HepG2 (cell line): ENCODE measurements around the gene TMC8. TPM values are rescaled to one million over a fixed set of nuclear protein-coding genes. Genes with fewer than 3 reads are reported as not detected.

ENCODE experiments used
- ADNP ChIP-seq: sonication (generic); formaldehyde crosslinking; IDR thresholded peaks from 2 replicates; pipeline ENCODE4 v1.4.0; 2020; ENCODE audit warnings: missing genetic modification reagents
- GZF1 ChIP-seq: sonication (generic); formaldehyde crosslinking; IDR thresholded peaks from 2 replicates; pipeline ENCODE4 v1.5.1; 2020; ENCODE audit warnings: mild to moderate bottlenecking, missing genetic modification reagents
- KLF12 ChIP-seq: sonication (generic); formaldehyde crosslinking; IDR thresholded peaks from 2 replicates; pipeline ENCODE4 v1.4.0; 2020; ENCODE audit warnings: missing genetic modification reagents, borderline replicate concordance
- NBN ChIP-seq: fragments of 450-650 bp; conservative IDR thresholded peaks from 2 replicates; pipeline ENCODE4 v1.6.1; 2017
- NPAS2 ChIP-seq: sonication (generic); formaldehyde crosslinking; IDR thresholded peaks from 2 replicates; pipeline ENCODE4 v1.8.0; 2022; ENCODE audit warnings: mild to moderate bottlenecking, missing genetic modification reagents, borderline replicate concordance
- ONECUT2 ChIP-seq: sonication (generic); formaldehyde crosslinking; IDR thresholded peaks from 2 replicates; pipeline ENCODE4 v1.4.0; 2020; ENCODE audit warnings: missing genetic modification reagents
- REPIN1 ChIP-seq: sonication (generic); formaldehyde crosslinking; IDR thresholded peaks from 2 replicates; pipeline ENCODE4 v1.8.0; 2022; ENCODE audit warnings: missing genetic modification reagents, low read depth, mild to moderate bottlenecking, borderline replicate concordance
- TBX3 ChIP-seq: fragments of 450-650 bp; IDR thresholded peaks from 2 replicates; pipeline ENCODE4 v1.6.1; 2017; ENCODE audit warnings: antibody characterized with exemption, mild to moderate bottlenecking, inconsistent platforms, borderline replicate concordance
- TP53 ChIP-seq: sonication (generic); formaldehyde crosslinking; conservative IDR thresholded peaks from 2 replicates; pipeline ENCODE4 v1.4.0; 2020; ENCODE audit warnings: missing genetic modification reagents
- ZBTB1 ChIP-seq: sonication (generic); formaldehyde crosslinking; IDR thresholded peaks from 2 replicates; pipeline ENCODE4 v1.4.0; 2020; ENCODE audit warnings: missing genetic modification reagents, borderline replicate concordance
- ZKSCAN1 ChIP-seq: fragments of 150-350 bp; IDR thresholded peaks from 2 replicates; pipeline ENCODE4 v1.6.1; 2014; ENCODE audit warnings: low read length
- ZNF263 ChIP-seq: sonication (generic); formaldehyde crosslinking; IDR thresholded peaks from 2 replicates; pipeline ENCODE4 v1.4.0; 2020; ENCODE audit warnings: missing genetic modification reagents
- ZNF281 ChIP-seq: sonication (generic); formaldehyde crosslinking; IDR thresholded peaks from 2 replicates; pipeline ENCODE4 v1.4.0; 2020; ENCODE audit warnings: missing genetic modification reagents, borderline replicate concordance
- ZNF3 ChIP-seq: IDR thresholded peaks from 2 replicates; pipeline ENCODE4 v1.7.0; 2017; ENCODE audit warnings: inconsistent platforms
- ZNF354B ChIP-seq: sonication (generic); formaldehyde crosslinking; IDR thresholded peaks from 2 replicates; pipeline ENCODE4 v1.8.0; 2022; ENCODE audit warnings: mild to moderate bottlenecking, missing genetic modification reagents
- ZNF431 ChIP-seq: sonication (generic); formaldehyde crosslinking; IDR thresholded peaks from 2 replicates; pipeline ENCODE4 v1.9.0; 2022; ENCODE audit warnings: missing genetic modification reagents, low read depth, mild to moderate bottlenecking, borderline replicate concordance
- ZNF550 ChIP-seq: sonication (generic); formaldehyde crosslinking; IDR thresholded peaks from 2 replicates; pipeline ENCODE4 v1.4.0; 2020; ENCODE audit warnings: mild to moderate bottlenecking, missing genetic modification reagents, borderline replicate concordance
- ZNF629 ChIP-seq: sonication (generic); formaldehyde crosslinking; conservative IDR thresholded peaks from 2 replicates; pipeline ENCODE4 v1.5.0; 2020; ENCODE audit warnings: missing genetic modification reagents
- polyA plus RNA-seq, 8 experiments: library from polyadenylated mRNA; depleted of rRNA in 3 of 8; stranded (reverse) in 7 of 8; unstranded in 1 of 8; fragments of >200 nt; fragmentation: Illumina TruSeq in 4 of 8; extraction: Trizol in 4 of 8; gene quantifications; 2 replicates each; pipeline versions ENCODE4 v1.2.1 to v1.2.3, GENCODE V29; 2011 to 2016; ENCODE audit warnings: low read depth in 4 of 8, missing spikeins in 1 of 8, mixed read lengths in 1 of 8; ENCODE audit not compliant: insufficient read depth in 1 of 8
- total RNA-seq, 5 experiments: library from RNA; depleted of rRNA; stranded (reverse); fragments of >200 nt; fragmentation: Illumina TruSeq; extraction: Trizol; gene quantifications; 2 replicates each; pipeline ENCODE4 v1.2.3, GENCODE V29; 2016; ENCODE audit warnings: low read depth in 1 of 5
- TF ChIP-seq, protein P1 (sequence below): IDR thresholded peaks from 2 replicates; pipeline ENCODE4 v1.4.0; 2020; ENCODE audit warnings: mild to moderate bottlenecking, missing genetic modification reagents
- TF ChIP-seq, protein P2 (sequence below): sonication (generic); formaldehyde crosslinking; IDR thresholded peaks from 2 replicates; pipeline ENCODE4 v1.4.0; 2020; ENCODE audit warnings: missing genetic modification reagents

The TMC8 gene
- total and polyA plus RNA-seq, 2 of the 13 experiments (the other 11 are each of a cell fraction or from before 2014, with no cell fraction given) = 0.53 to 7.8 TPM

DNA sequence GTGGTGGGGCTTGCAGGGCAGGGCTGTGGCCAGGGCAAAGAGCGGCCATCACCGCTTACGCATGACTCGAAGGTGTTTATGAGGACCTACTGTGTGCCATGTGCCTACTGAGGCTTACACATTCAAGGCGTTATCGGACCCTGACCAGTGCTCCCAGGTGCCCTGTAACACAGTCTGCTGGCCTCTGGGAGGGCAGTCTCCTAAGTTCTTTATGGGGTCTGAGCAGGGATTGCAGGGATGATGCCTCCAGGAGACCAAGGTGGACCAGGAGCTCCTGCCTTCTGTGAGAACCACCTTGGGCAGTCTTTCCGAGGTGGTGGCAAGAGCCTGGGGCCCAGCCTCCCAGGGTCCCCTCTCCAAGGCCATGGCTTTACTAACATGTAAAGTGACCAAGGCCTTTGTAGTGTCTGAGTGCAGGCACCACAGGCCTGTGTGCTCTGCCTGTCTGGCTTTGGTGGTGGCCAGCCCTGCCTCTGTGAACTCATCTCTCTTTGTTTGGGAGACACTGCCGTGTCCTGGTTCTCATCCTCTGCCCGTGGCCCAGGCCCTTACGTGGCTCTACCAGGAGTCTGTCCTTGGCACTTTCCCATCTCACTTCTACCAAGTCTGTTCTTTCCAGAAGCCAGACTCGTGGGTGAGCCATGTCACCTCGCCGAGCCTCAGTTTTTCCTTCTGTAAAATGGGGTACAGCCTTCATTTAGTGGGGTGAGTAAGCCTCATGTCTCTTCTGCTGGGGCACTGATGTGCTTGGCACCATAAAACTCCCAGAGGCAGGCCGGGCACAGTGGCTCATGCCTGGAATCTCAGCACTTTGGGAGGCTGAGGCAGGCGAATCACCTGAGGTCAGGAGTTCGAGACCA, 34.4 kb downstream of the TMC8 start (continued):
- TF ChIP-seq ZNF3 (CRISPR knock-in tag) (no peak), ADNP (CRISPR knock-in tag) (0 out of 2 replicates have a peak, but pooled peaks have one; percentile 35), TBX3 (no peak), ONECUT2 (CRISPR knock-in tag) (no peak), GZF1 (CRISPR knock-in tag) (no peak), ZNF431 (CRISPR knock-in tag) (no peak), REPIN1 (CRISPR knock-in tag) (no peak), ZNF629 (CRISPR knock-in tag) (peak; percentile 93), ZNF550 (CRISPR knock-in tag) (no peak), ZKSCAN1 (peak; percentile 94), NBN (no peak), TP53 (CRISPR knock-in tag) (no peak), ZNF281 (no peak), ZNF354B (CRISPR knock-in tag) (no peak), ZBTB1 (CRISPR knock-in tag) (no peak), ZNF263 (CRISPR knock-in tag) (peak; percentile 32; the same call in 1 of the 2 replicates), KLF12 (CRISPR knock-in tag) (no peak), NPAS2 (CRISPR knock-in tag) (no peak)
- TF ChIP-seq, protein P1, sequence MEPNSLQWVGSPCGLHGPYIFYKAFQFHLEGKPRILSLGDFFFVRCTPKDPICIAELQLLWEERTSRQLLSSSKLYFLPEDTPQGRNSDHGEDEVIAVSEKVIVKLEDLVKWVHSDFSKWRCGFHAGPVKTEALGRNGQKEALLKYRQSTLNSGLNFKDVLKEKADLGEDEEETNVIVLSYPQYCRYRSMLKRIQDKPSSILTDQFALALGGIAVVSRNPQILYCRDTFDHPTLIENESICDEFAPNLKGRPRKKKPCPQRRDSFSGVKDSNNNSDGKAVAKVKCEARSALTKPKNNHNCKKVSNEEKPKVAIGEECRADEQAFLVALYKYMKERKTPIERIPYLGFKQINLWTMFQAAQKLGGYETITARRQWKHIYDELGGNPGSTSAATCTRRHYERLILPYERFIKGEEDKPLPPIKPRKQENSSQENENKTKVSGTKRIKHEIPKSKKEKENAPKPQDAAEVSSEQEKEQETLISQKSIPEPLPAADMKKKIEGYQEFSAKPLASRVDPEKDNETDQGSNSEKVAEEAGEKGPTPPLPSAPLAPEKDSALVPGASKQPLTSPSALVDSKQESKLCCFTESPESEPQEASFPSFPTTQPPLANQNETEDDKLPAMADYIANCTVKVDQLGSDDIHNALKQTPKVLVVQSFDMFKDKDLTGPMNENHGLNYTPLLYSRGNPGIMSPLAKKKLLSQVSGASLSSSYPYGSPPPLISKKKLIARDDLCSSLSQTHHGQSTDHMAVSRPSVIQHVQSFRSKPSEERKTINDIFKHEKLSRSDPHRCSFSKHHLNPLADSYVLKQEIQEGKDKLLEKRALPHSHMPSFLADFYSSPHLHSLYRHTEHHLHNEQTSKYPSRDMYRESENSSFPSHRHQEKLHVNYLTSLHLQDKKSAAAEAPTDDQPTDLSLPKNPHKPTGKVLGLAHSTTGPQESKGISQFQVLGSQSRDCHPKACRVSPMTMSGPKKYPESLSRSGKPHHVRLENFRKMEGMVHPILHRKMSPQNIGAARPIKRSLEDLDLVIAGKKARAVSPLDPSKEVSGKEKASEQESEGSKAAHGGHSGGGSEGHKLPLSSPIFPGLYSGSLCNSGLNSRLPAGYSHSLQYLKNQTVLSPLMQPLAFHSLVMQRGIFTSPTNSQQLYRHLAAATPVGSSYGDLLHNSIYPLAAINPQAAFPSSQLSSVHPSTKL (CRISPR knock-in tag) = no peak
- TF ChIP-seq, protein P2, sequence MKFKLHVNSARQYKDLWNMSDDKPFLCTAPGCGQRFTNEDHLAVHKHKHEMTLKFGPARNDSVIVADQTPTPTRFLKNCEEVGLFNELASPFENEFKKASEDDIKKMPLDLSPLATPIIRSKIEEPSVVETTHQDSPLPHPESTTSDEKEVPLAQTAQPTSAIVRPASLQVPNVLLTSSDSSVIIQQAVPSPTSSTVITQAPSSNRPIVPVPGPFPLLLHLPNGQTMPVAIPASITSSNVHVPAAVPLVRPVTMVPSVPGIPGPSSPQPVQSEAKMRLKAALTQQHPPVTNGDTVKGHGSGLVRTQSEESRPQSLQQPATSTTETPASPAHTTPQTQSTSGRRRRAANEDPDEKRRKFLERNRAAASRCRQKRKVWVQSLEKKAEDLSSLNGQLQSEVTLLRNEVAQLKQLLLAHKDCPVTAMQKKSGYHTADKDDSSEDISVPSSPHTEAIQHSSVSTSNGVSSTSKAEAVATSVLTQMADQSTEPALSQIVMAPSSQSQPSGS (CRISPR knock-in tag) = no peak
